Endothelial cell of umbilical vein (primary cell): ENCODE data around the gene ADAMTSL3. TPM values are rescaled to one million over a fixed set of nuclear protein-coding genes. Genes with fewer than 3 reads are reported as not detected.

Experiments
- BruUV-seq: library from RNA; stranded (reverse); fragments of 400-500 nt; replicated peaks from 2 replicates; lab custom pipeline; 2021; lab: Mats Ljungman, UMichigan
- CTCF ChIA-PET: fragments of 300-600, 350-600 bp; sonication (Branson Sonifier 250); formaldehyde crosslinking; loops from one replicate; lab custom pipeline; 2021; ENCODE audit warnings: antibody characterized with exemption, inconsistent platforms; lab: Charles Lee
- POLR2A ChIA-PET: fragments of 300-600, 350-600 bp; sonication (Branson Sonifier 250); formaldehyde crosslinking; loops from one replicate; lab custom pipeline; 2021; ENCODE audit warnings: antibody characterized with exemption, inconsistent platforms; lab: Charles Lee
- DNase-seq: peaks from one replicate; pipeline ENCODE4 v3.0.0-alpha.2; 2011; ENCODE audit warnings: low read depth, low spot score
- FAIRE-seq: peaks from 2 replicates; lab custom pipeline; 2011; peaks lifted over from hg19 to GRCh38; lab: Jason Lieb, UNC
- H2AFZ ChIP-seq: 2 replicates; pipeline ENCODE4 v1.6.0; 2012; ENCODE audit warnings: low read depth, low read length, control low read depth, inconsistent platforms
- H3K27ac ChIP-seq: 2 replicates; pipeline ENCODE4 v1.5.1; 2011; ENCODE audit warnings: low read depth, mild to moderate bottlenecking, control low read depth, low read length, moderate library complexity; ENCODE audit not compliant: insufficient read depth
- H3K27me3 ChIP-seq, 2 experiments: 2 replicates each; pipeline versions ENCODE4 v1.6.0 to v1.6.1; 2011; ENCODE audit warnings: low read length in 2 of 2, mixed read lengths in 1 of 2; ENCODE audit not compliant: control insufficient read depth in 2 of 2, insufficient read depth in 2 of 2
- H3K36me3 ChIP-seq, 2 experiments: 2 replicates in 1 of 2; 3 replicates in 1 of 2; pipeline ENCODE4 v1.5.1; 2011; ENCODE audit warnings: low read length in 2 of 2, mild to moderate bottlenecking in 1 of 2, moderate library complexity in 1 of 2; ENCODE audit not compliant: control insufficient read depth in 2 of 2, insufficient read depth in 2 of 2; ENCODE audit errors: extremely low read depth in 1 of 2
- H3K4me1 ChIP-seq: 3 replicates; pipeline ENCODE4 v1.5.1; 2011; ENCODE audit warnings: mild to moderate bottlenecking, low read length; ENCODE audit not compliant: control insufficient read depth, insufficient read depth; ENCODE audit errors: extremely low read depth
- H3K4me2 ChIP-seq: 2 replicates; pipeline ENCODE4 v1.6.1; 2011; ENCODE audit warnings: low read length, control low read depth, mixed read lengths; ENCODE audit not compliant: insufficient read depth
- H3K4me3 ChIP-seq, 3 experiments: fragments of 200-600 bp in 1 of 3; sonication (generic), shearing (Covaris generic) in 1 of 3; replicated peaks in 1 of 3; 2 replicates each; pipeline ENCODE4 v1.5.1; 2011 to 2016; ENCODE audit warnings: control low read depth in 3 of 3, low read length in 3 of 3, mild to moderate bottlenecking in 2 of 3, inconsistent platforms in 1 of 3, low read depth in 1 of 3, moderate library complexity in 1 of 3; ENCODE audit not compliant: insufficient read depth in 1 of 3
- H3K79me2 ChIP-seq: 2 replicates; pipeline ENCODE4 v1.6.0; 2012; ENCODE audit warnings: low read length, inconsistent platforms; ENCODE audit not compliant: control insufficient read depth, insufficient read depth
- H3K9ac ChIP-seq: replicated peaks from 2 replicates; pipeline ENCODE3; 2011; ENCODE audit warnings: low read length, control low read depth; ENCODE audit not compliant: insufficient read depth; ENCODE audit errors: extremely low read depth
- H3K9me1 ChIP-seq: replicated peaks from 3 replicates; pipeline ENCODE4 v1.6.0; 2011; ENCODE audit warnings: mild to moderate bottlenecking, low read length; ENCODE audit not compliant: control insufficient read depth, insufficient read depth; ENCODE audit errors: extremely low read depth
- H3K9me3 ChIP-seq: replicated peaks from 2 replicates; pipeline ENCODE4 v1.5.1; 2012; ENCODE audit warnings: low read length, inconsistent platforms; ENCODE audit not compliant: control insufficient read depth, insufficient read depth
- H4K20me1 ChIP-seq: replicated peaks from 2 replicates; pipeline ENCODE3; 2011; ENCODE audit warnings: mild to moderate bottlenecking, low read length; ENCODE audit not compliant: control insufficient read depth, insufficient read depth; ENCODE audit errors: extremely low read depth
- CTCF ChIP-seq, 2 donors: IDR thresholded peaks; 1 replicate in 1 of 2; 2 replicates in 1 of 2; pipeline ENCODE4 v1.5.1; 2011; ENCODE audit warnings: low read length in 2 of 2, mild to moderate bottlenecking in 2 of 2, moderate library complexity in 2 of 2, control low read depth in 1 of 2, inconsistent platforms in 1 of 2, low read depth in 1 of 2; ENCODE audit not compliant: insufficient read depth in 1 of 2; ENCODE audit errors: extremely low read depth in 1 of 2
- FOS ChIP-seq: IDR thresholded peaks from 2 replicates; pipeline ENCODE4 v1.6.1; 2011; ENCODE audit warnings: mild to moderate bottlenecking, low read length, moderate library complexity, borderline replicate concordance; ENCODE audit not compliant: insufficient read depth
- GATA2 ChIP-seq: IDR thresholded peaks from 2 replicates; pipeline ENCODE4 v1.7.0; 2011; ENCODE audit warnings: low read depth, mild to moderate bottlenecking, moderate library complexity, mixed read lengths, low read length; ENCODE audit not compliant: insufficient read length, insufficient read depth
- JUN ChIP-seq: IDR thresholded peaks from 2 replicates; pipeline ENCODE4 v1.6.1; 2011; ENCODE audit warnings: borderline replicate concordance, low read depth; ENCODE audit not compliant: insufficient read length, insufficient read depth
- POLR2A ChIP-seq: IDR thresholded peaks from 2 replicates; pipeline ENCODE4 v1.6.1; 2012; ENCODE audit warnings: low read depth, mild to moderate bottlenecking, control low read depth, low read length
- POLR2AphosphoS5 ChIP-seq: IDR thresholded peaks from 2 replicates; pipeline ENCODE4 v1.6.1; 2012; ENCODE audit warnings: low read depth, mild to moderate bottlenecking, control low read depth, low read length, moderate library complexity; ENCODE audit not compliant: insufficient read depth
- dilution Hi-C: fragments of 300-500 bp; cut with MboI; formaldehyde crosslinking; loops from one replicate; pipeline ENCODE4 v1.15.0; 2019; ENCODE audit warnings: low sequenced_read_pairs; ENCODE audit not compliant: extremely low pct_ligation_motif_present
- intact Hi-C: fragments of 100-400 bp; cut with micrococcal nuclease; formaldehyde crosslinking; loops from one replicate; pipeline ENCODE4 v1.10.0; 2022
- polyA plus RNA-seq, 4 experiments: library from polyadenylated mRNA; depleted of rRNA in 3 of 4; stranded (reverse) in 3 of 4; unstranded in 1 of 4; fragments of >200 nt; gene quantifications; 2 replicates each; pipeline versions ENCODE4 v1.2.1 to v1.2.3, GENCODE V29; 2011 to 2012; ENCODE audit warnings: missing spikeins in 1 of 4
- total RNA-seq: library from RNA; stranded (reverse); gene quantifications from 2 replicates; pipeline ENCODE4 v1.2.3, GENCODE V29; 2021
- TF ChIP-seq, protein P1 (sequence below): IDR thresholded peaks from 2 replicates; pipeline ENCODE4 v1.6.1; 2011; ENCODE audit not compliant: insufficient read depth, insufficient read length

The ADAMTSL3 gene
- total and polyA plus RNA-seq, 2 donors (not counting 3 experiments of a cell fraction or from before 2014, with no cell fraction given), result not detected

- Histone ChIP-seq H3K27ac (no peak overlapping the region), H3K36me3 (no peaks in the 10 kb centered on the region), H3K27me3 (no peaks in the 10 kb centered on the region), H3K79me2 (no peaks in the 10 kb centered on the region), H3K4me1 (no peaks in the 10 kb centered on the region), H3K9ac (no peak overlapping the region), H2AFZ (no peak overlapping the region), H4K20me1 (no peaks in the 10 kb centered on the region), H3K9me3 (no peaks in the 10 kb centered on the region), H3K4me3 (no peak overlapping the region), H3K9me1 (no peaks in the 10 kb centered on the region), H3K4me2 (no peak overlapping the region)
- FAIRE-seq, result no peak
- no peak for DNase-seq
- dilution Hi-C loops (no loop called here), intact Hi-C loops (no loop called here)
- CTCF ChIA-PET, result no interaction called here
- TF ChIP-seq GATA2 (no peak), JUN (no peak), FOS (no peak), CTCF (IDR thresholded peaks at IDR 0.05; ENCODE audit: extremely low read depth in 1 of 2, insufficient read depth in 1 of 2, low read depth in 1 of 2, low read length in 2 of 2) (no peak), POLR2A (no peak), POLR2AphosphoS5 (no peak)
- TF ChIP-seq, protein P1, sequence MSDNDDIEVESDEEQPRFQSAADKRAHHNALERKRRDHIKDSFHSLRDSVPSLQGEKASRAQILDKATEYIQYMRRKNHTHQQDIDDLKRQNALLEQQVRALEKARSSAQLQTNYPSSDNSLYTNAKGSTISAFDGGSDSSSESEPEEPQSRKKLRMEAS, result no peak
- POLR2A ChIA-PET, result no interaction called here
- no TSS peak for BruUV-seq
Measured at GRCh38 chr15:83842281-83842680, 188.4 kb downstream of the ADAMTSL3 start.
